Stimulated activated CD4-positive, alpha-beta T cell treated with anti-CD3 and anti-CD28 coated beads, Interleukin-15, amount 100 ng/mL, for 1 hour (primary cell): ENCODE measurements around the gene MASP1.
"Not testable (repeated sequence)": the region's sequence is repeated elsewhere in the genome, so short reads cannot be mapped to it uniquely, and the experiment has no call there.

Source experiments
- DNase-seq, 2 donors: peaks; one replicate each; pipeline ENCODE4 v3.0.0-alpha.2; 2020; ENCODE audit warnings: low read depth in 1 of 2, low spot score in 1 of 2

The MASP1 gene

GRCh38 chr3:187227658-187228258, 63.8 kb downstream of the MASP1 start:
- no peak for DNase-seq

- no peak for DNase-seq
Measured at GRCh38 chr3:187223799-187224198, 67.7 kb downstream of the MASP1 start.

- no peak for DNase-seq
Measured at GRCh38 chr3:187222801-187223200, 68.7 kb downstream of the MASP1 start.

GRCh38 chr3:187215460-187215859, 76.1 kb downstream of the MASP1 start:
- no peak for DNase-seq

GRCh38 chr3:187213616-187214015, 77.9 kb downstream of the MASP1 start:
- DNase-seq = no peak

GRCh38 chr3:187212705-187213104, 78.8 kb downstream of the MASP1 start:
- no peak for DNase-seq

GRCh38 chr3:187212196-187212545, 79.4 kb downstream of the MASP1 start:
- no peak for DNase-seq

GRCh38 chr3:187211532-187212195, 79.9 kb downstream of the MASP1 start:
- DNase-seq = no peak

GRCh38 chr3:187210545-187211327, 80.8 kb downstream of the MASP1 start:
- DNase-seq = no peak

GRCh38 chr3:187210091-187210490, 81.4 kb downstream of the MASP1 start:
- DNase-seq = no peak

GRCh38 chr3:187209491-187209890, 82.0 kb downstream of the MASP1 start:
- no peak for DNase-seq

GRCh38 chr3:187208159-187208558, 83.4 kb downstream of the MASP1 start:
- DNase-seq = no peak

GRCh38 chr3:187207624-187208023, 83.9 kb downstream of the MASP1 start:
- DNase-seq = no peak

- DNase-seq = no peak
Measured at GRCh38 chr3:187207062-187207461, 84.5 kb downstream of the MASP1 start.

GRCh38 chr3:187205683-187206082, 85.9 kb downstream of the MASP1 start:
- no peak for DNase-seq

- not testable (repeated sequence) for DNase-seq
Measured at GRCh38 chr3:187199463-187200050, 92.0 kb downstream of the MASP1 start.

GRCh38 chr3:187198490-187198889, 93.0 kb downstream of the MASP1 start:
- no peak for DNase-seq

- no peak for DNase-seq
Measured at GRCh38 chr3:187197335-187197649, 94.2 kb downstream of the MASP1 start, which contains the start of gene RTP1. TSS of gene RTP1 (plus strand) at chr3:187197486. CDS start at chr3:187197516, 30 bp downstream.

- DNase-seq = no peak
Measured at GRCh38 chr3:187196573-187197334, 94.8 kb downstream of the MASP1 start.

- no peak for DNase-seq
Measured at GRCh38 chr3:187193181-187193580, 98.4 kb downstream of the MASP1 start.

GRCh38 chr3:187191271-187191670, 100.3 kb downstream of the MASP1 start:
- DNase-seq = no peak
